ENCODE results near the gene RDM1.

DNA sequence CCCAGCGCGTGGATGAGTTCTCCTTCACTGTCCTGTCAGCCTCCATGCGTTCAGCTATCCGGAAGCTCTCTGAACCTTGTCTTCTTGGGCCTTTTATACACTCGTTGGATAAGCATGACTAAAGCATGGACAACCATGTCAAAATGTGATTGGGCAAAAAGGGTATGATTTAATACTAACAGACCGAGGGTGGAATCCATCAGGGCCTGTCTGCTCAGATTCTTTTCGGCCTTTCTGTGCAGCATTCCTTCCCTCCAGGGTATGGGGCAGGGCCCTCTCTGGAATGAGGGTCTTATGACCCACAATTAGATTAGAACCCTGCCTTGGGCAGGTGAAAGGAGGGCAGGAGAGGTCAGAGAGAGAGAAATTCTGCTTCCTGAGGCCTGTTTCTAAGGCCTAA, 36.4 kb downstream of the RDM1 start:
- no peak for TF ChIP-seq POLR2A (IDR thresholded peaks at IDR 0.05)
- TF ChIP-seq, protein P1, sequence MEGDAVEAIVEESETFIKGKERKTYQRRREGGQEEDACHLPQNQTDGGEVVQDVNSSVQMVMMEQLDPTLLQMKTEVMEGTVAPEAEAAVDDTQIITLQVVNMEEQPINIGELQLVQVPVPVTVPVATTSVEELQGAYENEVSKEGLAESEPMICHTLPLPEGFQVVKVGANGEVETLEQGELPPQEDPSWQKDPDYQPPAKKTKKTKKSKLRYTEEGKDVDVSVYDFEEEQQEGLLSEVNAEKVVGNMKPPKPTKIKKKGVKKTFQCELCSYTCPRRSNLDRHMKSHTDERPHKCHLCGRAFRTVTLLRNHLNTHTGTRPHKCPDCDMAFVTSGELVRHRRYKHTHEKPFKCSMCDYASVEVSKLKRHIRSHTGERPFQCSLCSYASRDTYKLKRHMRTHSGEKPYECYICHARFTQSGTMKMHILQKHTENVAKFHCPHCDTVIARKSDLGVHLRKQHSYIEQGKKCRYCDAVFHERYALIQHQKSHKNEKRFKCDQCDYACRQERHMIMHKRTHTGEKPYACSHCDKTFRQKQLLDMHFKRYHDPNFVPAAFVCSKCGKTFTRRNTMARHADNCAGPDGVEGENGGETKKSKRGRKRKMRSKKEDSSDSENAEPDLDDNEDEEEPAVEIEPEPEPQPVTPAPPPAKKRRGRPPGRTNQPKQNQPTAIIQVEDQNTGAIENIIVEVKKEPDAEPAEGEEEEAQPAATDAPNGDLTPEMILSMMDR (IDR thresholded peaks at IDR 0.05) = no peak
